CD4-positive, alpha-beta T cell (primary cell): ENCODE data around the gene FLG2. TPM values are rescaled to one million over a fixed set of nuclear protein-coding genes. Genes with fewer than 3 reads are reported as not detected.

Experiments
- ATAC-seq: fragments of 200-7000 bp; cut with Tn5 transposase; one replicate; pipeline ENCODE4 v1.10.0; 2022; ENCODE audit warnings: mild to moderate bottlenecking; ENCODE audit not compliant: poor library complexity
- CTCF ChIA-PET: fragments of 350-600 bp; sonication (Branson Sonifier 250); formaldehyde crosslinking; loops from one replicate; lab custom pipeline; 2021; ENCODE audit warnings: antibody characterized with exemption, inconsistent platforms; lab: Charles Lee
- POLR2A ChIA-PET: fragments of 350-600 bp; sonication (Branson Sonifier 250); formaldehyde crosslinking; loops from one replicate; lab custom pipeline; 2021; ENCODE audit warnings: antibody characterized with exemption, inconsistent platforms; lab: Charles Lee
- DNase-seq, 14 experiments: peaks; one replicate each; pipeline ENCODE4 v3.0.0-alpha.2; 2013 to 2020; ENCODE audit warnings: mixed read lengths in 2 of 14
- H3K27ac ChIP-seq, 2 donors: one replicate each; pipeline versions ENCODE4 v1.5.1 to v1.7.0; 2013; ENCODE audit warnings: low read length in 2 of 2, low read depth in 1 of 2, mild to moderate bottlenecking in 1 of 2
- H3K27me3 ChIP-seq, 2 experiments: 1 replicate in 1 of 2; 2 replicates in 1 of 2; pipeline versions ENCODE4 v1.6.1 to v1.7.0; 2013; ENCODE audit warnings: low read length in 2 of 2, control low read depth in 1 of 2, mild to moderate bottlenecking in 1 of 2, moderate library complexity in 1 of 2; ENCODE audit not compliant: insufficient read depth in 2 of 2, control insufficient read depth in 1 of 2
- H3K36me3 ChIP-seq: one replicate; pipeline ENCODE4 v1.6.1; 2013; ENCODE audit warnings: low read length, control low read depth; ENCODE audit not compliant: insufficient read depth
- H3K4me1 ChIP-seq: one replicate; pipeline ENCODE4 v1.6.1; 2013; ENCODE audit warnings: low read length, control low read depth; ENCODE audit not compliant: insufficient read depth
- H3K4me3 ChIP-seq: one replicate; pipeline ENCODE4 v1.5.1; 2013; ENCODE audit warnings: mild to moderate bottlenecking, low read length, moderate library complexity
- H3K9me3 ChIP-seq, 2 experiments: 1 replicate in 1 of 2; 2 replicates in 1 of 2; pipeline versions ENCODE4 v1.6.1 to v1.7.0; 2013; ENCODE audit warnings: low read length in 2 of 2, mild to moderate bottlenecking in 2 of 2, control low read depth in 1 of 2, moderate library complexity in 1 of 2; ENCODE audit not compliant: control insufficient read depth in 1 of 2, insufficient read depth in 1 of 2
- H3K27ac Mint-ChIP-seq: one replicate; pipeline ENCODE4 v1.8.0; 2020; ENCODE audit warnings: mixed read lengths
- H3K27me3 Mint-ChIP-seq: one replicate; pipeline ENCODE4 v1.8.0; 2021; ENCODE audit warnings: mixed read lengths
- H3K36me3 Mint-ChIP-seq: one replicate; pipeline ENCODE4 v1.8.0; 2021; ENCODE audit warnings: low read depth, mixed read lengths
- H3K4me1 Mint-ChIP-seq: one replicate; pipeline ENCODE4 v1.8.0; 2021; ENCODE audit warnings: low read depth, mixed read lengths
- H3K4me3 Mint-ChIP-seq: one replicate; pipeline ENCODE4 v1.8.0; 2020; ENCODE audit warnings: mild to moderate bottlenecking, mixed read lengths
- H3K9me3 Mint-ChIP-seq: one replicate; pipeline ENCODE4 v1.8.0; 2020; ENCODE audit warnings: mixed read lengths
- CTCF ChIP-seq: fragments of 200-600 bp; IDR thresholded peaks from one replicate; pipeline ENCODE4 v1.8.0; 2022; ENCODE audit warnings: antibody characterized with exemption, mild to moderate bottlenecking
- intact Hi-C, 2 experiments: fragments of 100-400 bp; cut with DNase I in 1 of 2; cut with micrococcal nuclease in 1 of 2; formaldehyde crosslinking; loops; one replicate each; pipeline versions ENCODE4 v1.15.1 to v1.9.0; 2023 to 2025; cut with DNase I, micrococcal nuclease
- total RNA-seq, 174 experiments: library from RNA in 2 of 174; stranded (reverse) in 2 of 174; gene quantifications; one replicate each; pipeline ENCODE4 v1.2.3 and lab custom pipeline; 2021 to 2026

The FLG2 gene
- total RNA-seq, 2 experiments from 2014 or later, result not detected

GRCh38 chr1:152397474-152397873 lies 37.7 kb upstream of the FLG2 start:
- no peak overlapping the region for H3K4me3 ChIP-seq
- H3K36me3 Mint-ChIP-seq, result no peaks in the 10 kb centered on the region
- no peak for DNase-seq
- no peak overlapping the region for H3K27ac Mint-ChIP-seq
- no peaks in the 10 kb centered on the region for H3K9me3 ChIP-seq
- ATAC-seq, result no peak
- no peak overlapping the region for H3K27ac ChIP-seq
- peaks cover 23% of the 10 kb centered on the region for H3K27me3 Mint-ChIP-seq
- H3K36me3 ChIP-seq, result no peaks in the 10 kb centered on the region
- intact Hi-C loops, result loop anchor here (5.0 kb wide), 2 partner anchors 45 to 60 kb away; no protein-coding TSS in a partner anchor
- H3K9me3 Mint-ChIP-seq, result no peaks in the 10 kb centered on the region
- CTCF ChIA-PET, result interaction anchor here (1.0 kb wide), 1 partner anchor 61 kb away, joined by 3 read pairs; no protein-coding TSS in a partner anchor
- no peak overlapping the region for H3K4me3 Mint-ChIP-seq
- peaks cover 8% of the 10 kb centered on the region for H3K4me1 ChIP-seq
- no peak for TF ChIP-seq CTCF
- peaks cover 0 to 5% of the 10 kb centered on the region in 2 experiments for H3K27me3 ChIP-seq
- POLR2A ChIA-PET, result no interaction called here
- H3K4me1 Mint-ChIP-seq, result peaks cover 27% of the 10 kb centered on the region

GRCh38 chr1:152394151-152394550 lies 34.3 kb upstream of the FLG2 start:
- Mint-ChIP-seq H3K27me3 (peaks cover 41% of the 10 kb centered on the region), H3K4me3 (no peak overlapping the region)
- CTCF ChIA-PET, result no interaction called here

GRCh38 chr1:152392909-152393308 lies 33.1 kb upstream of the FLG2 start:
- Mint-ChIP-seq H3K36me3 (no peaks in the 10 kb centered on the region), H3K9me3 (no peaks in the 10 kb centered on the region), H3K27ac (peak overlapping the region; percentile 30), H3K4me1 (peaks cover 32% of the 10 kb centered on the region), H3K4me3 (peak overlapping the region; percentile 54), H3K27me3 (peaks cover 53% of the 10 kb centered on the region)
- H3K4me1 ChIP-seq, result peaks cover 13% of the 10 kb centered on the region
- H3K27me3 ChIP-seq, result peaks cover 3 to 12% of the 10 kb centered on the region in 2 experiments
- ChIA-PET CTCF (no interaction called here), POLR2A (interaction anchor here (0.6 kb wide), 1 partner anchor 29 kb away, joined by 3 read pairs; no protein-coding TSS in a partner anchor)
- DNase-seq (peak in 8 of 14 experiments; percentile 8 to 80 (median 28)), ATAC-seq (peak; percentile 85)
- H3K4me3 ChIP-seq, result no peak overlapping the region
- no peaks in the 10 kb centered on the region for H3K9me3 ChIP-seq
- no peak for TF ChIP-seq CTCF
- intact Hi-C loops, result no loop called here
- H3K27ac ChIP-seq, result no peak overlapping the region
- H3K36me3 ChIP-seq, result no peaks in the 10 kb centered on the region

More at GRCh38 chr1:152394151-152394550, 34.3 kb upstream of the FLG2 start:
- no peaks in the 10 kb centered on the region for H3K9me3 ChIP-seq
- no peaks in the 10 kb centered on the region for H3K36me3 ChIP-seq
- peak in 1 of 14 experiments; percentile 3 for DNase-seq
- H3K4me1 Mint-ChIP-seq, result peaks cover 32% of the 10 kb centered on the region
- H3K27ac ChIP-seq, result no peak overlapping the region
- H3K9me3 Mint-ChIP-seq, result no peaks in the 10 kb centered on the region
- POLR2A ChIA-PET, result no interaction called here
- H3K27me3 ChIP-seq, result peaks cover 3 to 7% of the 10 kb centered on the region in 2 experiments
- TF ChIP-seq CTCF, result no peak
- no peak for ATAC-seq
- no peak overlapping the region for H3K4me3 ChIP-seq
- no peaks in the 10 kb centered on the region for H3K36me3 Mint-ChIP-seq
- peaks cover 13% of the 10 kb centered on the region for H3K4me1 ChIP-seq
- H3K27ac Mint-ChIP-seq, result peak overlapping the region; percentile 16
- intact Hi-C loops, result no loop called here
